ENCODE measurements around the gene SERINC5.

Gene SERINC5

GRCh38 chr5:80067531-80068245 lies 188.2 kb downstream of the SERINC5 start:
- no peak overlapping the region for H3K27ac ChIP-seq (ENCODE audit: insufficient read depth, low read length, poor library complexity, severe bottlenecking)
- no peak for DNase-seq
- peaks cover 9% of the 10 kb centered on the region for H3K36me3 ChIP-seq (ENCODE audit: control insufficient read depth, insufficient read depth, low read length)

GRCh38 chr5:80067016-80067415 lies 188.8 kb downstream of the SERINC5 start:
- no peak for DNase-seq
- Histone ChIP-seq H3K9me3 (ENCODE audit: control insufficient read depth, low read length) (no peaks in the 10 kb centered on the region), H3K4me3 (ENCODE audit: insufficient read depth, low read depth, low read length, poor library complexity, severe bottlenecking) (no peak overlapping the region), H3K36me3 (ENCODE audit: control insufficient read depth, insufficient read depth, low read length) (peaks cover 9% of the 10 kb centered on the region), H3K27me3 (replicated peaks; ENCODE audit: control insufficient read depth, insufficient read depth, low read length, poor library complexity, severe bottlenecking) (no peaks in the 10 kb centered on the region), H3K27ac (ENCODE audit: insufficient read depth, low read length, poor library complexity, severe bottlenecking) (no peak overlapping the region), H3K4me1 (ENCODE audit: control insufficient read depth, insufficient read depth, low read length, poor library complexity, severe bottlenecking) (no peaks in the 10 kb centered on the region)

More at GRCh38 chr5:80067531-80068245, 188.2 kb downstream of the SERINC5 start:
- Histone ChIP-seq H3K4me1 (ENCODE audit: control insufficient read depth, insufficient read depth, low read length, poor library complexity, severe bottlenecking) (no peaks in the 10 kb centered on the region), H3K27me3 (replicated peaks; ENCODE audit: control insufficient read depth, insufficient read depth, low read length, poor library complexity, severe bottlenecking) (no peaks in the 10 kb centered on the region), H3K9me3 (ENCODE audit: control insufficient read depth, low read length) (no peaks in the 10 kb centered on the region), H3K4me3 (ENCODE audit: insufficient read depth, low read depth, low read length, poor library complexity, severe bottlenecking) (no peak overlapping the region)

GRCh38 chr5:80064124-80064523 lies 191.7 kb downstream of the SERINC5 start:
- no peaks in the 10 kb centered on the region for H3K4me1 ChIP-seq (ENCODE audit: control insufficient read depth, insufficient read depth, low read length, poor library complexity, severe bottlenecking)
- H3K27ac ChIP-seq (ENCODE audit: insufficient read depth, low read length, poor library complexity, severe bottlenecking), result no peak overlapping the region
- H3K36me3 ChIP-seq (ENCODE audit: control insufficient read depth, insufficient read depth, low read length), result peaks cover 9% of the 10 kb centered on the region
- no peaks in the 10 kb centered on the region for H3K27me3 ChIP-seq (replicated peaks; ENCODE audit: control insufficient read depth, insufficient read depth, low read length, poor library complexity, severe bottlenecking)
- no peak for DNase-seq
- H3K9me3 ChIP-seq (ENCODE audit: control insufficient read depth, low read length), result no peaks in the 10 kb centered on the region
- H3K4me3 ChIP-seq (ENCODE audit: insufficient read depth, low read depth, low read length, poor library complexity, severe bottlenecking), result no peak overlapping the region

Measured in effector memory CD4-positive, alpha-beta T cell (primary cell).